ENCODE data around the gene PHYHD1. TPM values are rescaled to one million over a fixed set of nuclear protein-coding genes. Genes with fewer than 3 reads are reported as not detected.
"Not testable (repeated sequence)": the region's sequence is repeated elsewhere in the genome, so short reads cannot be mapped to it uniquely, and the experiment has no call there.

The PHYHD1 gene
- total and polyA plus RNA-seq, 7 donors = 11.0 to 45.0 (median 26.9) TPM

GRCh38 chr9:128940946-128941755 is 20.4 kb downstream of the PHYHD1 start:
- TF ChIP-seq, protein P1, sequence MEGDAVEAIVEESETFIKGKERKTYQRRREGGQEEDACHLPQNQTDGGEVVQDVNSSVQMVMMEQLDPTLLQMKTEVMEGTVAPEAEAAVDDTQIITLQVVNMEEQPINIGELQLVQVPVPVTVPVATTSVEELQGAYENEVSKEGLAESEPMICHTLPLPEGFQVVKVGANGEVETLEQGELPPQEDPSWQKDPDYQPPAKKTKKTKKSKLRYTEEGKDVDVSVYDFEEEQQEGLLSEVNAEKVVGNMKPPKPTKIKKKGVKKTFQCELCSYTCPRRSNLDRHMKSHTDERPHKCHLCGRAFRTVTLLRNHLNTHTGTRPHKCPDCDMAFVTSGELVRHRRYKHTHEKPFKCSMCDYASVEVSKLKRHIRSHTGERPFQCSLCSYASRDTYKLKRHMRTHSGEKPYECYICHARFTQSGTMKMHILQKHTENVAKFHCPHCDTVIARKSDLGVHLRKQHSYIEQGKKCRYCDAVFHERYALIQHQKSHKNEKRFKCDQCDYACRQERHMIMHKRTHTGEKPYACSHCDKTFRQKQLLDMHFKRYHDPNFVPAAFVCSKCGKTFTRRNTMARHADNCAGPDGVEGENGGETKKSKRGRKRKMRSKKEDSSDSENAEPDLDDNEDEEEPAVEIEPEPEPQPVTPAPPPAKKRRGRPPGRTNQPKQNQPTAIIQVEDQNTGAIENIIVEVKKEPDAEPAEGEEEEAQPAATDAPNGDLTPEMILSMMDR (IDR thresholded peaks at IDR 0.05) = no peak
- H3K4me1 ChIP-seq = peaks cover under 1% of the 10 kb centered on the region
- H3K27me3 ChIP-seq (ENCODE audit: insufficient read depth in 3 of 3, low read length in 2 of 3) = no peaks in the 10 kb centered on the region
- H3K9me3 ChIP-seq = no peaks in the 10 kb centered on the region
- 78 to 82% (median 81%) methylated on average over 12 of the region's 12 CpGs for WGBS, 3 donors
- H3K27ac ChIP-seq = no peak overlapping the region
- intact Hi-C loops (cut with DNase I) = loop anchor here in 1 of 2 donors (10.0 kb wide), 1 partner anchor 216 kb away; the partner anchor contains the start of gene ZDHHC12
- peaks cover 0 to 29% of the 10 kb centered on the region in 2 donors for H3K36me3 ChIP-seq (ENCODE audit: insufficient read depth in 1 of 2, low read depth in 1 of 2)
- no peak overlapping the region for H3K4me3 ChIP-seq
- DNase-seq = peak in 1 of 2 donors; percentile 50
- no peak for ATAC-seq

DNA sequence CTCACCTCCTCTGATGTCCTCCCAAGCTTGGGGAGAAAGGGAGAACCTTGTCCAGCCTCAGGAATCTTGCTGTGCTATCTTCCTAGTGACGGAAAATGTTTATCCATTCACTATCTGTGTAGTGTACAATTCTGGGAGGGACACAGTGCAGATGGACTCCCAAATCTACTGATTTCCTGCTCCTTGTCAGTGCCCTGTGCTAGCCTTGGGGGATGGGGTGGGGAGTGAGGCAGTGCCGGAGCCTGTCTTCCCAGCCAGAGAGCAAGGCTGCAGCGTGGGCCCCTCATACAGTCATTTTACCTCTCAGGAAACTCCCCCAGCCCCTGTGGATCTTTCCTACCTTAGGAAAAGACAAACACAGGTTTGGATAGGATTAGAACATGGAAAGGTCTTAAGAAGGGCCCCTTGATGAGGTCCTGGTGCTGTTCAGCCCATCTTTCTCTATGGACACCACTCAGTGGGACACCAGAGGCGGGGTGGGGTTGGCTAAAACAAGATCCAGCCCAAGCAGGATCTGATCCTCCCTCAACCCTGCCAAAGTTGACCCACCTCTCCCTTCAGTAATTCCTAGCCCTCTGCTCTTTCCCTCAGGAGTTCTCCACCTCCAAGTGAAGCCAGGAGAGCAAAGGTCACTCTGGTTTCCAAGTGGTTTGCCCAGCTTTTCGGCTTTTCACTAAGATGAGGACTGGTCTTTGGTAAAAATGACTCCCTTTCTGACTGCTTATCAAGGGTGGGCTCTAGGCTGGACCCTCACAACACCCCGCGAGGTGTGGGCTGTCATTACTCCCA is 23.2 kb downstream of the PHYHD1 start:
- intact Hi-C loops (cut with DNase I) = loop anchor here in 1 of 2 donors (10.0 kb wide), 1 partner anchor 219 kb away; the partner anchor contains the start of gene ZDHHC12
- ATAC-seq (no peak), DNase-seq (peak in 1 of 2 donors; percentile 19)
- 88 to 91% (median 89%) methylated on average over 7 of the region's 7 CpGs for WGBS, 3 donors
- Histone ChIP-seq H3K9me3 (no peaks in the 10 kb centered on the region), H3K36me3 (ENCODE audit: insufficient read depth in 1 of 2, low read depth in 1 of 2) (peaks cover 0 to 27% of the 10 kb centered on the region in 2 donors), H3K4me3 (no peak overlapping the region), H3K4me1 (peaks cover 8% of the 10 kb centered on the region), H3K27me3 (ENCODE audit: insufficient read depth in 3 of 3, low read length in 2 of 3) (no peaks in the 10 kb centered on the region), H3K27ac (no peak overlapping the region)
- TF ChIP-seq, protein P1 (IDR thresholded peaks at IDR 0.05) = no peak

GRCh38 chr9:128944966-128945365 is 24.2 kb downstream of the PHYHD1 start:
- not testable (repeated sequence) for H3K9me3 ChIP-seq; H3K27me3 ChIP-seq (ENCODE audit: insufficient read depth in 3 of 3, low read length in 2 of 3); H3K4me1 ChIP-seq; H3K4me3 ChIP-seq; H3K27ac ChIP-seq; ATAC-seq
- peaks cover 0 to 34% of the 10 kb centered on the region in 2 donors for H3K36me3 ChIP-seq (ENCODE audit: insufficient read depth in 1 of 2, low read depth in 1 of 2)
- WGBS, 3 donors = 87 to 91% (median 88%) methylated on average over 7 of the region's 7 CpGs
- DNase-seq = peak in 1 of 2 donors; percentile 9
- intact Hi-C loops (cut with DNase I) = loop anchor here in 1 of 2 donors (5.0 to 10.0 kb wide), 2 partner anchors 82 to 220 kb away; partner anchors contain the start of genes SH3GLB2 and ZDHHC12

DNA sequence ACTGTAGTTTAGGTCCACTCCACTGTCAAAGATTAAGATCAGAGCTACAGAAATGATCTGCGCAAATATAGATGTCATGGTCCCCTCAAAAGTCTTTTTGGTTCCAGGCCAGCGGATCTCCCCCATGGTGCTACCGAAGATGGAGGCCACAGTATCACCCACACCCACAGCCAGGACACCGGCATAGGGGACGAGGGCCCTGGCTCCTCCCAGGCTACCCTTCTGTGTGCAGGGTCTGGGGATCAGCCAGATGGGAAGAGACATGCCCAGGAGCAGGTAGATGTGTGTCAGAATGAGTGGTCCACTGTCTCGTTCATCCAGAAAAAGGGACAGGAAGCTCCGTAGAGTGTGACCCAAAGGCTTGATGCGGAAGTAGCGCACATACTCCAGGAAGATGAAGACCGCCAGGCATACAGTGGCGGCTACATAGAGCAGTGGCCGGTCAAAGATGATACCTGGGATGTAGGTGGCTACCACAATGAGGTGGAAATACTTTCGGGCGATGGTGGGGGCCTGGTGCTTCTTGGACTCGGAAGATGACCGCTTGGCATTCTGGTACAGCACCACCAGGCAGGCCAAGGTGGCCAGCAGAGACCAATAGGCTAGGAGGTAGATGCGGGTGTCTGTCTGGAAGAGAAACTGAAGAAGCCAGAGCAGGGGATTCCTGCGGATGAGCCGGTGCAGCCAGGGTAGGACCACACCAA is 25.2 kb downstream of the PHYHD1 start:
- H3K4me1 ChIP-seq = peaks cover 8% of the 10 kb centered on the region

More for the DNA sequence above, 25.2 kb downstream of the PHYHD1 start:
- Histone ChIP-seq H3K36me3 (ENCODE audit: insufficient read depth in 1 of 2, low read depth in 1 of 2) (peaks cover 0 to 44% of the 10 kb centered on the region in 2 donors), H3K4me3 (peak overlapping the region; percentile 99), H3K27me3 (ENCODE audit: insufficient read depth in 3 of 3, low read length in 2 of 3) (no peaks in the 10 kb centered on the region), H3K27ac (no peak overlapping the region), H3K9me3 (no peaks in the 10 kb centered on the region)
- intact Hi-C loops (cut with DNase I) = loop anchor here in 1 of 2 donors (5.0 to 10.0 kb wide), 2 partner anchors 81 to 221 kb away; partner anchors contain the start of genes SH3GLB2 and ZDHHC12
- WGBS, 3 donors = 94 to 97% (median 96%) methylated on average over 19 of the region's 19 CpGs
- DNase-seq (peak in 1 of 2 donors; percentile 28), ATAC-seq (no peak)
- TF ChIP-seq, protein P1 (IDR thresholded peaks at IDR 0.05) = no peak

Measured in psoas muscle (tissue), 8 donors.